ENCODE data around the gene TMC6. TPM values are rescaled to one million over a fixed set of nuclear protein-coding genes. Genes with fewer than 3 reads are reported as not detected.

The TMC6 gene
- total and polyA plus RNA-seq, 2 of the 13 experiments (the other 11 are each of a cell fraction or from before 2014, with no cell fraction given): 48.4 to 99.1 TPM

GRCh38 chr17:78105551-78105950 lies 23.0 kb downstream of the TMC6 start (continued):
- TF ChIP-seq ZNF512B (CRISPR knock-in tag; IDR thresholded peaks at IDR 0.05; ENCODE audit: borderline replicate concordance): 0 out of 2 replicates have a peak, but pooled peaks have one; percentile 47
- TF ChIP-seq ZNF605 (CRISPR knock-in tag; IDR thresholded peaks at IDR 0.05): no peak
- no peak for TF ChIP-seq NR3C1 (CRISPR knock-in tag; IDR thresholded peaks at IDR 0.05)
- no peak for TF ChIP-seq NFIC (IDR thresholded peaks at IDR 0.05; ENCODE audit: low read length)
- no peak for TF ChIP-seq ZNF670 (CRISPR knock-in tag; IDR thresholded peaks at IDR 0.05; ENCODE audit: borderline replicate concordance)
- no peak for TF ChIP-seq ZSCAN20 (CRISPR knock-in tag; IDR thresholded peaks at IDR 0.05; ENCODE audit: borderline replicate concordance)
- TF ChIP-seq ZNF674 (CRISPR knock-in tag; IDR thresholded peaks at IDR 0.05; ENCODE audit: low read depth): no peak
- no peak for TF ChIP-seq ZNF788 (CRISPR knock-in tag; IDR thresholded peaks at IDR 0.05; ENCODE audit: borderline replicate concordance)
- TF ChIP-seq MTA1 (CRISPR knock-in tag; IDR thresholded peaks at IDR 0.05; ENCODE audit: borderline replicate concordance): no peak
- no peak for TF ChIP-seq ZNF317 (CRISPR knock-in tag; IDR thresholded peaks at IDR 0.05)
- TF ChIP-seq MED1 (CRISPR knock-in tag; IDR thresholded peaks at IDR 0.05): peak; percentile 50
- TF ChIP-seq ZNF737 (CRISPR knock-in tag; IDR thresholded peaks at IDR 0.05; ENCODE audit: borderline replicate concordance): no peak
- TF ChIP-seq IRF9 (CRISPR knock-in tag; IDR thresholded peaks at IDR 0.05; ENCODE audit: borderline replicate concordance): no peak
- TF ChIP-seq ZNF710 (CRISPR knock-in tag; IDR thresholded peaks at IDR 0.05; ENCODE audit: borderline replicate concordance): no peak
- TF ChIP-seq ZBTB7A (CRISPR knock-in tag; IDR thresholded peaks at IDR 0.05): no peak
- no peak for TF ChIP-seq FOXP1 (IDR thresholded peaks at IDR 0.05)
- no peak; the same call in 1 of the 2 replicates for TF ChIP-seq FOXP1 (CRISPR knock-in tag; IDR thresholded peaks at IDR 0.05)
- no peak for TF ChIP-seq ZNF512 (CRISPR knock-in tag; IDR thresholded peaks at IDR 0.05)
- TF ChIP-seq ASH2L (IDR thresholded peaks at IDR 0.05; ENCODE audit: insufficient read length, low read depth, low read length): no peak
- TF ChIP-seq FOXA1 (IDR thresholded peaks at IDR 0.05): no peak
- TF ChIP-seq FOXA1 (CRISPR knock-in tag; IDR thresholded peaks at IDR 0.05): peak; percentile 14; the same call in 1 of the 2 replicates
- no peak for TF ChIP-seq ZNF790 (CRISPR knock-in tag; IDR thresholded peaks at IDR 0.05; ENCODE audit: borderline replicate concordance)
- TF ChIP-seq FOXO1 (CRISPR knock-in tag; IDR thresholded peaks at IDR 0.05): no peak
- no peak for TF ChIP-seq ELK4 (CRISPR knock-in tag; IDR thresholded peaks at IDR 0.05; ENCODE audit: borderline replicate concordance)

All from HepG2 (cell line).